Glomerular endothelial cell (primary cell): ENCODE measurements around the gene TMSB4X. TPM values are rescaled to one million over a fixed set of nuclear protein-coding genes. Genes with fewer than 3 reads are reported as not detected.
"Not testable (repeated sequence)": the region's sequence is repeated elsewhere in the genome, so short reads cannot be mapped to it uniquely, and the experiment has no call there.

Experiments
- DNase-seq: peaks from one replicate; pipeline ENCODE4 v3.0.0-alpha.2; 2011; ENCODE audit warnings: low read depth, low spot score; ENCODE audit errors: extremely low read depth
- total RNA-seq: library from RNA; depleted of rRNA; stranded (reverse); fragments of >200 nt; gene quantifications from 2 replicates; pipeline ENCODE4 v1.2.3, GENCODE V29; 2015

TMSB4X gene
- total RNA-seq, 1 donor from 2014 or later = 9,882 TPM

DNA sequence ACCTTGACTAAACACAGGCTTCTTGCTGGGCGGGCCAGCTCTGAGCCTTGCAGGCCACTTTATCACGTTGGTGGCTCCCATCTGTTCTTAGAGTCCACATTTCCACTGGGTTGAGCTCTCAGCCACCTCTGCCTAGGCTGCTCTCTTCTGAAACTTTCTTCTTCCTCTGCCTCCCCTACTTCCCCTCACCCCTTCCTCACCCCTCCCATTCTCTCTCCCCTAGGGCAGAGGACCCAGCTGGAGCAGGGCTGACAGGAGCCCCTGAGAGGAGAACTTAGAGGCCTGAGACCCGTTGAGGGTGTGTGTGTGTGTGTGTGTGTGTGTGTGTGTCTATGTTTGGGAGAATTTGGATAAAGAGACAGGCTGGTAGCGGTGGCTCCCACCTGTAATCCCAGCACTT, 19.9 kb upstream of the TMSB4X start:
- DNase-seq = no peak

DNA sequence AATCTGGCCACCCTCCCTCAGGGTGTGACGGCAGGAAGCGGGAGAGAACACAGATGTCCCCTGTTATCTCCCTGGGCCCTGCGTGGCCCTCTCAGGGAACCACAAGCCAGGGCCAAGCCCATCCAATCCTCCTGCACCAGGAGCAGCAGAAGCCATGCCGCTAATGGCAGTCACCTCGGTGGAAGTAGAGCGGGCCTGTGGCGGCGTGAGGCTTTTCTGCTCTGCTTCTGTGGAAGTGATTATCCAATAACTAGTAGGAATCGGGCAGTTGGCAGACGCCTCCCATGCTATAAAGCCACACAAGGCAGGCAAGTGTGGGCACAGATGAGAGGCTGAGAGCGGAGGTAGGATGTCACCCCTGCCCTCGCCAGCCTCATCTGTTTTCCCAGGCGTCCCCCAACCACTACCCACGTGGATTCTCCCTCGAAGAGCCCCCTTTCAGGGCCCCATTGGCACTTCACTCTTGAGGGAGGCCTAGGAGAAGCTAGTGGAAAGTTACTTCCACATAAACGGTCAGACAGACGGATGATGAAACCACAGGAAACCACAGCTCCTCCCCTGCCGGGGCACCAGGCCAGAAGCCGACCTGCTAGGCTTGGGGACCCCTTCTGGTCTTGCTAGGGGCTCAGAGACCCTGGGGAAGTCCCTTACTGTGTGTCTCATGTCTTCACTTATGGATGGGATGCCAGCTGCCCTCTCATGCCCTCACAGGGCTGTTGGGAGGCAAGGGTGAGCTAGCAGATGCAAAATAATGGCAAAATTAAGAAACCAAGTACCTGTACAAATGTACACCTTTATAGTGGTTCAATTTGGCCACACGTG, 18.8 kb upstream of the TMSB4X start:
- DNase-seq = no peak

DNA sequence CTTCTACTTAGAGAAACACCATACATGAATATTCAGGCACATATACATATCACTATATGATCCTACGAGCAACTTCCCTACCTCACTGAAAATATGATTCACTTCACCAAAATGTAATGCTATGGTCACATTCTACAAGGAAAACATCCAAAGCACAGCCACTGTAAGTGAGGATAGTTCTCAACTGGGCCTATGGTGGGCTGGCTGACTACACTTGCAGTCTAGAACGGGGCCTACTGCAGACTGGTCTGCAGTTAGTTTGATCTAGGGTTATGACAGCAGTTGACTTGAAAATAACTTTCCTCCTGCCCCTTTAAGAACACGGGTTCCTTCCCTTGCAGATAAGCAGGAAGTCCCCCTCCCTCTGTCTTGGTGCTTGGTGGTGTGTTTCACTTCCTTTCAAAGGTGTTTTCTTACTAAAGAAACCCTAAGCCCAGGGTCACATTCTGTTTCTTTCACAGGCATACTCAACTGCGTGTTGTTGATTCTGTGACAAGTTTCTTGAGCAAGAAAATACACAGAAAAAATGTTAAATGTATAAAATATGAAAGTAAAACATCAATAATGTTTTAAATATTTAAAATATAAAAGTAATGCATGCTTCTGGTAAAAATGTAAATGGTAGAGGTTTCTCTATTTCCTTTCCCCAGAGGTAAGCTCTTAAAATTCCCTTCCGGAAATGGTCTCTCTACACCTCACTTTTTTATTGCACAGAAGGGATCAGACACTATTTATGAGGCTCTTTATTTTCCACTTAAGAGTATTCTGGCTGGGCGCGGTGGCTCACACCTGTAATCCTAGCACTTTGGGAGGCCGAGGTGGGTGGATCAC, 18.0 kb upstream of the TMSB4X start:
- DNase-seq = no peak

DNA sequence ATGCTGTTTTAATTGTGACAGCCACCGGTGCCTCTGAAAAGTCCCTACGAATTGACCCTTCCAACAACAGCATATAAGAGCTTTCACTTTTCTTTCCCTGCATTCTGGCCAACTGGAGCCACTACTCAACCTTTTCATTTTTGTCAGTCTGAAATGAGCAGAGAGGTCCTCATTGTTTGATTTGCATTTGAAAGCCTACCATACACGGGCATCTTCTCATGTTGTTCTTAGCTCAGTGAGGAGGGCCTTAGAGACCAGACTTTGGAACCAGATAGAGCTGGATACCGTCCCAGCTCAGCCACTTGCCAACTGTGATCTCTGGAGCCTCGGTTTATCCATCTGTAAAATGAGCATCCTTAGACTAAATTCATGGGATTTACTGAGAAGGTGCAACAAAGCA, 16.9 kb upstream of the TMSB4X start:
- DNase-seq = no peak

DNA sequence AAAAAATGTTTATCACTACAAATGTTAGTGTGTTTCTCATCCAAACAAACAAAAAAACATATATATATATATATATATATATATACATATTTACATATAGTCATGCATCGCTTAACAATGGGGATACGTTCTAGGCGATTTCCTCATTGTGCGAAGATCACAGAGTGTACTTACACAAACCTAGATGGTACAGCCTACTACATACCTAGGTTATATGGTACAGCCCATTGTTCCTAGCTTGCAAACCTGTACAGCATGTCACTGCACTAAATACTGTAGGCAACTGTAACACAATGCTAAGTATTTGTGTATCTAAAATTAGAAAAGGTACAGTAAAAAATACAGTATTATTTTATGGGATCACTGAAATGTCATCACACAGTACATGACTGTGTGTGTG, 16.4 kb upstream of the TMSB4X start:
- DNase-seq = no peak

DNA sequence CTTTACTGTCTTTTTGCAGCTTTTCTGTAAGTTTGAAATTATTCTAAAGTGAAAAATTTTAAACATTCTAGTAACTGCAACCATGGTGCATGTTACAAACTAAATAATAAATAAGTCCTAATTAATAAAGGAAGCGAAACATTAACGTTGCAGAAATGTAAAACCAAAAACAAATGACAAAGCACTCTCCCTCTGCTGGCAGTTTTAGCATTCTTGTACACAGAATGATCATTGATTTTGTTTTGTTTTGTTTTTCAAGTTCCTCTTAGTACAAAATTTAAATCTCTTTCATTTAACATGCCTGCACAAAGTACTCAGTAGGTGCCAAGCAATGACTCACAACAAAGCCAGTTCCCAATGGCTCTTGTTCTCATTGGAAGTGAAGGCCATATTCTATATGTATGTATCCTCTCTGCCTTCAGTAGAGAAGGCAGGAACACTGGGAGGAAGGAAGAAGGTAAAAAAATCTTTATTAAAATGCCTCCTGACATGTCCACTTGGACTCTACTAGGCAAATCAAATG, 13.7 kb upstream of the TMSB4X start:
- DNase-seq = no peak

DNA sequence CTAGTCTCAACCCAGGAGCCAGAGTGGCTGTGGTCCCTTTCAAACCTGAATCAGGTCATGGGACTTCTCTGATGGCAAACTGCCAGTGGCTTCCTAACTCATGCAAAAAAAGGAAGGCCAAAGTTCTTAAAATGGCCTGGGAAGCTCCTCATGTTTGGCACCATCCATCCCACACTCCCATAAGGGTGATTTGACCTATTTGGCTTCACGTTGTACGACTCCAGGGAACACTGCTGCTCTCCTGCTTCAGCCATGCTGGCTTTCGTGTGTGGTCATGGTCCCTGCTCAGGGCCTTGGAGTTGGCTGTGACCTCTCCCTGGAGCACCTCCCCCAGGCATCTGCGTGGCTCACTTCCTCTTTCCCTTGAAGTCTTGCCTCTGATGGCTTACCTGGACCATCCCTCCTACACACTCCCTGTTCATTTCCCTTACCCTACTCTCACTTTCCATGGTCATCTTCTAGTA, 12.8 kb upstream of the TMSB4X start:
- no peak for DNase-seq

DNA sequence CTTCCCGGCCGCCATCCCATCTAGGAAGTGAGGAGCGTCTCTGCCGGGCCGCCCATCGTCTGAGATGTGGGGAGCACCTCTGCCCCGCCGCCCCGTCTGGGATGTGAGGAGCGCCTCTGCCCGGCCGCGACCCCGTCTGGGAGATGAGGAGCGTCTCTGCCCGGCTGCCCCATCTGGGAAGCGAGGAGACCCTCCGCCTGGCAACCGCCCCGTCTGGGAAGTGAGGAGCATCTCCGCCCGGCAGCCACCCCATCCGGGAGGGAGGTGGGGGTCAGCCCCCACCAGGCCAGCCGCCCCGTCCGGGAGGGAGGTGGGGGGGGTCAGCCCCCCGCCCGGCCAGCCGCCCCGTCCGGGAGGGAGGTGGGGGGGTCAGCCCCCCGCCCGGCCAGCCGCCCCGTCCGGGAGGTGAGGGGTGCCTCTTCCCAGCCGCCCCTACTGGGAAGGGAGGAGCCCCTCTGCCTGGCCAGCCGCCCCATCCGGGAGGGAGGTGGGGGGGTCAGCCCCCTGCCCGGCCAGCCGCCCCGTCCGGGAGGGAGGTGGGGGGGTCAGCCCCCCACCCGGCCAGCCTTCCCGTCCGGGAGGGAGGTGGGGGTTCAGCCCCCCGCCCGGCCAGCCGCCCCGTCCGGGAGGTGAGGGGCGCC, 11.6 kb upstream of the TMSB4X start:
- DNase-seq = not testable (repeated sequence)

DNA sequence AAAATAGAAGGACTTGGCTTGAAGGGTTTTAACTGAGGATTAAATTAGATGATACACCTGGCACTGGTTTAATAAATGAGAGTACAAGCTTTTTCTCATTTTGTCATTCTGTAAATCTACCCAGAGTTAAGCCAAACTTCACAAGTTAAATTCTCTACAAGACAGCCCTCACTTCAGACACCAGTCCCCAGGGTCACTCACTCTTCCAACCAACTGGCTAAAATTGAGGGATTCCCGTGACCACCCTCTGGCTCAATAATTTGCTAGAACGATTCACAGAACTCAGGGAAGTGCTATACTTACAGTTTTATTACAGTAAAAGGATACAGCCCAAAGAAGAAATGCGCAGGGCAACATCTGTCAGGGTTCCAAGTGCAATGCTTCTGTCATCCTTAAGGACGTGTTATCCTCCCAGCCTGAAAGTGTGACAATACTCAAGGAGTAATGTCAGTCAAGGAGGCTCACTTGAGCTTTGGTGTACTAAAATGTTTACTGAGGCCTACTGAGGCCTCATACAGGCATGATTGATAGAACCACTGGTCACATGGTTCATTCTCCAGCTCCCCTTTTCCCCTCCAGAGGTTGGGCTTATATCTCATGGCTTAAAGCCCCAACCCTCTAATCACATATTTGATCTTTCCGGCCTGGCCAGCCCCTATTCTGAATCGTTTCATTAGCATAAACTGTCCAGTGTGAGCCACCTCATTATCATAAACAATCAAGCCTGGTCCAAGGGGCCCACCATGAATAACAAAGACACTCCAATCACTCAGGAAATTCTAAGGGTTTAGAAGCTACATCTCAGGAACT, 9.6 kb upstream of the TMSB4X start:
- no peak for DNase-seq

DNA sequence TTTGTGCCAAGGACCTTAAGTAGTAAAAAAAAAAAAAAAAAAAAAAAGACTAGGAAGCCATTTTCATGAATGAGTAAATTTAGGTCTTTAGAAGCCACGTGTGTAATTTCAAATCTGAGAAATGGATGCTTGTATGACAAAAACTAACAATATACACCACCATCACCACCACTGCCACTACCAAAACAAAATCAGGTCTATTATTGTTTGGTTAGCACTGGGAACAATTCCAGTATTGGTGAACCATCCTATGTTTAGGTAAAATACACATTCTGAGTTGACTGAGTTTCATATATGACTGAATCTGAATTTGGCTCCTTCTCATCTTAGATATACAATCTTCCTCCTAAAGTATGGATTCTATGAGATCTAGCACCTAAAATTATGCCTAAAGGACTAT, 8.8 kb upstream of the TMSB4X start:
- no peak for DNase-seq

DNA sequence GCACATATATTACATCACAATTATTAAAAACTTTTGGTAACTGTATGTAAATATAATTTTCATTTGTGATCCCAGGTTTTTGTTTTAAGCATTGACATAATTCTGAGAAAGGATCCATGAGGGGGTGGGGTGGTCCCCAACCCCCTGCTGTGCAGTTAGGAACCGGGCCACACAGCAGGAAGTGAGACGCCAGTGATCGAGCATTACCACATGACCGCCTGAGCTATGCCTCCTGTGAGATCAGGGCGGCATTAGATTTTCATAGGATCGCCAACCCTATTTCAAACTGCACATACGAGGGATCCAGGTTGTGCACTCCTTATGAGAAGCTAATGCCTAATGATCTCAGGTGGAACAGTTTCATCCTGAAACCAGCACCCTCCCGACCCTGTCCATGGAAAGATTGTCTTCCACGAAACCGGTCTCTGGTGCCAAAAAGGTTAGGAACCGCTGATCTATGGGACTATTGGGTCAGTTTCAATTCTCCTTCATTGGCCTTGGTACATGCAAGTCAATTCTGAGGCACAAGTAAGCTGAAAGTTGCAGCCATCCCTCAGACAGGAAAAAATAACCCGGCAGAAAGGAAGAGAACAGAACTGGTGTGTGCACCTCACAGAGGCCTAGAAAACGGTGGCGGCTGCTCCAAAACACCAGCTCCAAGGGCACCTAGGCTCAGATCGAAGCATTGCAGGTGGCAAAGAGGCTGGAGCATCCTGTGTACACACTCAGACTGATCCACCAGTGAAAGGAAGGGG, 7.0 kb upstream of the TMSB4X start:
- no peak for DNase-seq

DNA sequence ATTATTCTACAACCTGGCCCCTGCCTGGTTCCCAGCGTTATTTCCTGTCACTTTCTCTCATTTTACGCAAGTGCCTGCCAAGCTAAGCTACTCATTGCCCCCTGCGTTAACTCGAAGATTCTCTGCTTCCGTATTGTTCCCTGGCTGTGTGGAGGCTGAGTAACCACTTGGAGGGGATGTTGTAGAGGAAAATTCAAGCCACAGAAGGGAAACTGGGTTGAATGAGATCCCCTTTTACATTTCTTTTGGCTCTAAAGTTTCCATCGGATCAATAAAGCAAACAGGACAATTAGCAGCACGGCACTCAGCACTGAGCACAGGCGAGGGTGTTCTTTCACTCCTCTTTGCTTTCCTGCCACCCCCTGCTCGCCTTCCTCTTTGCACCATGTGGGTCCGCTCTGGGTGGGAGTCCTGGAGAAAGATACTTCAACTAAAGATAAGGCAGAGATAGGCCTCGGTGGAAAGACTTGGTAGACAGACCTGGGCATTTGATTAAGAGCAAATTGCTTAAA, 4.2 kb upstream of the TMSB4X start:
- DNase-seq = no peak

DNA sequence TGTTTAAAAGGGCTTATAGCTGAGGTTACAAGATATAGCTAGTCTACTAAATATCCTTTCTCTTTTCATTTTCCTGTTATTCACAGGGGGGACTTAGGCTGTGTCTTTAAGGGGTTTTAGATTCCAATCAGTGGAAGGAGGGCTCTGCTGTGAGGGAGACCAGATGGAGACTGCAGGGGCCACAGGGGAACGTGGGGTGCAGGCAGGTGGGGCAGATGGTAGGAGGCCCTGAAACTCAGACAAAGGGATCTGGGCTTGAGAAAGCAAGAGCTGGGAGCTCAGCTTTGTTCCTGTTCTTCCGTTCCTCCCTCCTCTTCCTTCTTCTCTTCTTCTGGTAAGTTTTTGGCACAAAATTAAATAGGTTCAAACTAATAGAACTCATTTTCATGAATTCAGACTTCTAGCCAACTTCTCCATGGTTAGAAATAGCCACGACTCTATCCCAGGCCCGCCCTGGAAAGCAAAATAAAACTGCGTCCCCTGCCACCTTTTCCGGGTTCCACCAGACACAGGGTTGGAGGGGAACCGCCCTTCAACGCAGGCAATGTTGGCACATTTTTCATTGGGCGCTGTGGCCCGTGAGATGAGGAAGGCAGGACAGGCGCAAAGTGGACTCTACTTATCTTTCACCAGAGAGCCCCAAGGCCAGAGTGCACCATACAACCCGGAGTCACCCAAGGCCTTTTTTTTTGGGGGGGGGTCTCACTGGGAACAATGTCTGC, 3.5 kb upstream of the TMSB4X start:
- no peak for DNase-seq

DNA sequence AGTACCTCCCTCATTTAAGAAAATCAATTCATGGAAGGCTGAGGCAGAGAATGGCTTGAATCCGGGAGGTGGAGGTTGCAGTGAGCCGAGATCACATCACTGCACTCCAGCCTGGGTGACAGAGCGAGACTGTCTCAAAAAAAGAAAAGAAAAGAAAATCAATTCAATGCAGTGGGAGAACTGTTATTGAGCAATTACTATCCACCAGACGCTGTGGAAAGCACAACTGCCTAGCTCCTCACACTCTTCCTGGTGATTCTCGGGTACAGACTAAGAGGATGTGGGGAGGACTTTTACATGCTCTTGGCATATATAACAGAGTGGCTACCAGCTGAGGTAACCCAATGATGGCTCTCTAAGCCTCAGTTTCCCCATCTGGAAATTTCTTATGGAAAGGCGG, 2.7 kb upstream of the TMSB4X start:
- DNase-seq = no peak

DNA sequence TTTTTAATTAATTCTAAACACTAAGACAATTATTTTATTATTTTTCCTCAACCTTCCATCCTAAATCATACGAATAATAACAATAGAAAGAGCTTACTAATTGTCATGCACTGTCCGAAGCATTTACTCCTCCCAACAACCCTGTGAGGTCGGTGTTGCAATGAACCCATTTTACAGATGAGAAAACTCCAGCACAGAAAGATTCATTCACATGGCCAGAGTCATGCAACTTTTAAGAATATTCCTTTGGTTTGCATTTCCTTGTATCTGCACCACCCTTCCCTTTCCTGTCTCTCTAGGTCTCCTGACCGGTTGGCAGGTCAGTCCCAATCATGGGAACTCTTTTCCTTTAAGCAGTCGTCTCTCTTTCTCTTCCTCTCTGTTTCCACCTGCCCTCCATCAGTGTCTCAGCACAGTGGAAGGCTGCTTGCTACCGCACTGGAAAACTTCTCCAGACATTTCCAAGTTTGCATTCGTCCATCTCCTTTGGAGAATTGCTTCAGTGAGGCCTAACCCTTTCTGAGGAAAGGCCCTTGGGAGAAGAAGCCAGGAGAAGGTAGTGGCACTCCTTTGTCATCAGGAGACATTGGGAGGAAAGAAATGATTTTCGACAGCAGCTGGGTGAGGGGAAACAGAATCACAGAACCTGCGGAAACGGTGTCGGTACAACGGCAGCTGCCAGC, 1.9 kb upstream of the TMSB4X start:
- no peak for DNase-seq

DNA sequence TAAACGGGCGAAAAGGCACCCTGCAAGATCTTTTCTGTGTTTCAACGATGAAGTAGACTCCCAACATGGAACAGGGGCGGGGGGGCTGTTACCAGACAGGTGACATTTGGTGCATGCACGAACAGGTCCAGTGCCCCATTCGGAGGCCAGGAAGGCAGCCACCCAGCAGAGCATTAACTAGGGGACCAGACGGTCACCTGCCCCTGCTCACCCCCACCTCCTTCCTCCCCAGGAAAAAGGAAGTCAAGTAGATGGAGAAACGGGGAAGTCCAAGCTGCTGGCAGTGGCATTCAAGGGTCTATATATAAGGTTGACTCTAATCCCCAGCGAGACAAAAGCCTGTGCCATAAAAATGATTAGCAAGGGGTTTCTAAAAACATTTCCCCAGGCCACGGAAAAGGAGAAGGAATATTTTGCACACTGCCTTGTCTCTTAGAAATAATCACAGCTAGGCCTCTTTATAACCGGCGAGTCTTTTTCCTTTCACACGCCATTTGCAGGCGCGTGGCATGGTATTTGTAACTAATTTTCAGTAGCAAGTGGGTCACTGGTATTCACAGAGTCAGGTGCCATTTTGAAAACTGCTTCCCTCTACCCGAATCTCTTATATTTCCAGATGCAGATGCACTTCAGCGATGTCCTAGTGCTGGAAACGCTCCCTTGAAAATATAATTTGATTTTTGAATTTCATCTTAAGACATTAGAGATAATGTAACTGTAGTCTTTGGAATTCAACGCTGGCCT, 1.2 kb upstream of the TMSB4X start:
- no peak for DNase-seq

DNA sequence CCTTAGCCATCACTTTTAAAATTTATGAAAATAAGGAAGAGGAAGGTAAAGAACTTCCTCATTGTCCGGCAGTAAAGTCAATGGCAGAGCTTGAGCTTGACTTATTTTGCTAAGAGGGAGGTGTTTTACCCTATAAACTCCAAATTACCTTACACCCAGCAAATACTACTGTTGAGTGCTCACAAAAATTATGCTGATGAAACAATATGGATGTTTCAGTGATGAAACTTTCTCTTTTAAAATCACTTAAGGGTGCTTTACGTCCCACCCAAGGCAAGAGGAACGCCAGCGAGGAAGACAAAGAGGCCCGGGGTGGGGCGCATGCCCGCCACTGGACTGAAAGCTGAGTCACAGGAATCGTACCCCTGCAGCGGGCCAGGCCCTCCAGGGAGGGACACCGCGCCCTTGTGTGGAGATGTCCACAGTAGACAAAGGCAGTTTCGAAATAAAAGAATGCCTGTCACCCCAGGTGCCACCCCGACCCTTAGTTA, 560 bp upstream of the TMSB4X start:
- DNase-seq = no peak

DNA sequence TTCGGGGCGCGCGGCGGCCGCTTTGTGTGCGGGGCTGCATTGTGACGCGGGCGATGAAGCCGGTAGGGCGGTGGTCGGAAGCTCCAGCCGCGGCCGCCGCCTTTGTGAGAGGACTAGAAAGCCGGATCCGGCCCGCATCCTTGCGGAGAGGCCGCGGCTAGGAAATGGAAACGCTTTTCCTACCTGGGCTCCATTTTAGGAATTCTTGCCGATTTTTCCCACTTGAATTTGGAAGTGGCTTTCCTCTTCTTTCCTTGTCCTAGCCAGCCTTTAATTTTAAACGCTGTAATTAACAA, 708 bp downstream of the TMSB4X start:
- DNase-seq = no peak
